ENCODE measurements around the gene REEP1.

The REEP1 gene

DNA sequence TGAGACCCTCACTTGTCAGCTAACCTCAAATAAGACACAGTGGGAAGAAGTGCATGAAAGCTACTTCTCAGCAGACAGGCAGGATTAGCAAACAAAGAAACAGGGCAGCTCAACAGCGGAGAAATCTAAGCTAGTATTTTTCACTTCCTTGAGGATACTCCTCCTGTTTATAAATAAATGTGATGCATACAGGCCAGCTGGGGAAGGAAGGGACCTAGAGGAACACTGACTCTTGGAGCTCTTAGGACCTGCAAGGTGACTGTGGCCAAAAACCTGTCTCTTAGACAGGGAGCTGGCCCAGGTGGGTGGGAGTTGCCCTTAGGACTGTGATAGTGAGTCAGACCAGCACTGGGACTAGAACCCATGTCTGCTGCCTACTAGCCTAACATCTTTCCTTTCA is 4.8 kb downstream of the REEP1 start:
- DNase-seq (ENCODE audit: low spot score): no peak
- TF ChIP-seq, protein P1, sequence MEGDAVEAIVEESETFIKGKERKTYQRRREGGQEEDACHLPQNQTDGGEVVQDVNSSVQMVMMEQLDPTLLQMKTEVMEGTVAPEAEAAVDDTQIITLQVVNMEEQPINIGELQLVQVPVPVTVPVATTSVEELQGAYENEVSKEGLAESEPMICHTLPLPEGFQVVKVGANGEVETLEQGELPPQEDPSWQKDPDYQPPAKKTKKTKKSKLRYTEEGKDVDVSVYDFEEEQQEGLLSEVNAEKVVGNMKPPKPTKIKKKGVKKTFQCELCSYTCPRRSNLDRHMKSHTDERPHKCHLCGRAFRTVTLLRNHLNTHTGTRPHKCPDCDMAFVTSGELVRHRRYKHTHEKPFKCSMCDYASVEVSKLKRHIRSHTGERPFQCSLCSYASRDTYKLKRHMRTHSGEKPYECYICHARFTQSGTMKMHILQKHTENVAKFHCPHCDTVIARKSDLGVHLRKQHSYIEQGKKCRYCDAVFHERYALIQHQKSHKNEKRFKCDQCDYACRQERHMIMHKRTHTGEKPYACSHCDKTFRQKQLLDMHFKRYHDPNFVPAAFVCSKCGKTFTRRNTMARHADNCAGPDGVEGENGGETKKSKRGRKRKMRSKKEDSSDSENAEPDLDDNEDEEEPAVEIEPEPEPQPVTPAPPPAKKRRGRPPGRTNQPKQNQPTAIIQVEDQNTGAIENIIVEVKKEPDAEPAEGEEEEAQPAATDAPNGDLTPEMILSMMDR (IDR thresholded peaks at IDR 0.05; ENCODE audit: extremely low read depth, missing control alignments): no peak

DNA sequence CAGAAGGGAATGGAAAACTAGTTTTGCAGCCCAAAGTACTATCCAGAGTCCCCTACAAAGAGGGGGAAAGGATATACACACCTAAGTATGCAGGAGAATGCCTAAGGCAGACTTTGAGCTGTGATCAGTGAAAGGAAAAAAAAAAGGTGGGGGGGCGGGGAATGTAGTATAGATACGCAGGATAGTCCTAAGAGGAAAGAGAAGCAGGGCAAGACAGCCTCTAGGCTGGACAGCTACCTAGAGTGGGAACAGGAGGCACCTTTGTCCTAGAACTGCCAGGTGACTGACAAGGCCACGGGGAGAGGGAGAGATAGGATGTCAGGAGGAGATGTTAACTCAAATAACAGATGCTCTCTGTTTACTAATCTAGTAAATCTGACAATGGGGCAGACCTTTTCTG is 6.0 kb downstream of the REEP1 start:
- DNase-seq (ENCODE audit: low spot score): no peak
- TF ChIP-seq, protein P1 (IDR thresholded peaks at IDR 0.05; ENCODE audit: extremely low read depth, missing control alignments): no peak

DNA sequence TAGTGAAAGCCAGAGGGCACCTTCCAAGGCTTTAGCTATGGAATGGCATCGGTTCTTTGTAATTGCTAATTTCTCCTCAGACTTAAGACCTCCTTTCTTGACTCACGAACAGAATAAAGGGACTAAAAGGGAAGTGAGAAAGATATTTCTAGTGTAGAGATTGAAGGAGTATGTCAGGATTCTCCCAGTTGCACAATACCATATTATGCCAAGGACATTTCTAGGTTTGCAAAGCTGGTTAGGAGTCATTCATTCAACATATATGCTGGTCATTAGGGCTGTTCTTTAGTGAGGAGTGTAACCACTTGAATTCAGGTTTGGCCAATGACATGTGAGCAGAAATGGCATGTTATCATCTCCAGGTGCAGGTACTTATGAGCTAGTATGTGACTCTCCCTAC is 7.4 kb downstream of the REEP1 start:
- no peak for DNase-seq (ENCODE audit: low spot score)
- TF ChIP-seq, protein P1 (IDR thresholded peaks at IDR 0.05; ENCODE audit: extremely low read depth, missing control alignments): no peak

DNA sequence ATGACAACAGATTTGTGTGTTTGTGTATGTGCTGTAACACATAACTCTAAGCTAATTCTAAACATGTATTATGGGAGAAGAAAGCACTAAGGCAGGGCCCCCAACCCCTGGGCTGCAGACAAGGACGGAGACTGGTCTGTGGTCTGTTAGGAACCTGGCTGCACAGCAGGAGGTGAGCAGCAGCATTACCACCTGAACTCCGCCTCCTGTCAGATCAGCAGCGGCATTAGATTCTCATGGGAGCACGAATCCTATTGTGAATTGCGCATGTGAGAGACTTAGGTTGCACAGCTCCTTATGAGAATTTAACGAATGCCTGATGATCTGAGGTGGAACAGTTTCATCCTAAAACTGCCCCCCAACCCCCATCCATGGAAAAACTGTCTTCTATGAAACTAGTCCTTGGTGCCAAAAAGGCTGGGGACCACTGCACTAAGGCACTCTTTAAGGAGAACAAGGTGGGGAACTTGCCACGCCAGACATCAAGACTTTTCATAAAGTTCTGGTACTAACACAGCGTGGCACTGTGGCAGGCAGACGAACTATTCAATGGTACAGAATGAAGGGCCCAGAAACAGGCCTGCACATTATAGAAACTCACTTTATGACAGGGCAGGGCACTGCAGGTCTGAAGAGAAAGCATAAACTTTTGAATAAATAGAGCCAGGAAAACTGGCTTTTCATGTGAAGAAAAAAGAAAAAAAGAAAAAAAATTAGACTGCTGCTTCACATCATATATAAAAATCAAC is 14.0 kb downstream of the REEP1 start:
- TF ChIP-seq, protein P1 (IDR thresholded peaks at IDR 0.05; ENCODE audit: extremely low read depth, missing control alignments): no peak

DNA sequence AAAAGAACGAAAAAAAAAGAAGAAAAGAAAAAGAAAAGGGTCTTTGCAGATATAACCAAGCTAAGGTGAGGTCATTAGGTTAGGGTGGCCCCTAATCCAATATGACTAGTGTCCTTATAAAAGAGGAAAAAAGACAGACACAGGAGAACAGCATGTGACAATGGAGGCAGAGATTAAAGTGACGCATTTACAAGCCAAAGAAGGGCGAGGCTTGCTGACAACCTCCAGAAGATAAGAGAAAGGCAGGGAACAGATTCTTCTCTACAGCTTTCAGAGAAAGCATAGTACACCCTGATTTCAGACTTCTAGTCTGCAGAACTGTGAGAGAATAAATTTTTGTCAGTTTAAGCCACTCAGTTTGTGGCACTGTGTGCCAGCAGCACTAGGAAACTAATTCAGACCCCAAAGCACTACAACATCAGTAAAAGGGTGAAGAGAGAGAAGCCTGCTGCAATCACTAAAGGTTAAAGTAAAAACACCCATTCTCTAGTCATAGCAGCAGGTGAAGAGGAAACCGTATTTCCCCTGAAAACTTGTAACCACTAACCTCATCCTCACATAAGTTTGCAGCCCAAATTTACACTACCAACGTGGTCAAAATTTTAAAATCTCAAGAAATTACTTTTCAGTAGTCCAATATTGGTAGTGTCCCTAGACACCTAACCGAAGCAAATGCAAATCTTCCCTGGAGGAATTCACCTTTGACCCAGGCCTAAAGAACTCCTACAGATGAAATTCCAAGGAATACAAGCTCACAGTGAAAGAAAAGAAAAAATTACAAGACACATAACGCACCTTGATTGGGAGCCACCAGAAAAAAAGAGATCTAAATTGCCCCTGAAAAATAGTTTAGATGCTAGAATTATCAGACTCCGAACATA is 17.5 kb downstream of the REEP1 start:
- TF ChIP-seq, protein P1 (IDR thresholded peaks at IDR 0.05; ENCODE audit: extremely low read depth, missing control alignments): no peak
- DNase-seq (ENCODE audit: low spot score): no peak

More for the DNA sequence above, 14.0 kb downstream of the REEP1 start:
- no peak for DNase-seq (ENCODE audit: low spot score)

DNA sequence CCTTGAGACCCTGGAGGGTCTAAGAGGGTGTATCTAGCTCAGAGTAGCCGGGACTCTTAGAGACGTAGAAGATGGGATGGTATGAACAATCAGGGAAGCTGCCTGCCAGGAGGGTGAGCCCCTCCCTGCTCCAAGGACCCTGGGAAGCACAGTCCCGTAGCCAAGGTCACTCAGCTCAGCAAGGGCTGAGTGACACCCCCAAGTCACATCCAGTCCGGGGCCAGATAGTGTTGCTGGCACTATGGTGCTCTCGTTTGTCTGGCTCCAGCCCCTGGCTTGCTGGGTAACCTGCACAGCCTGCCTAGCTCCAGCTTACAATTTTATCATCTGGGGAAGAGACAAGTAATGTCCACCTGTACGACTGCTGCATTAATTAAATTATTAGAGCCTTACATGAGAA is 22.3 kb downstream of the REEP1 start:
- TF ChIP-seq, protein P1 (IDR thresholded peaks at IDR 0.05; ENCODE audit: extremely low read depth, missing control alignments): no peak
- DNase-seq (ENCODE audit: low spot score): no peak

DNA sequence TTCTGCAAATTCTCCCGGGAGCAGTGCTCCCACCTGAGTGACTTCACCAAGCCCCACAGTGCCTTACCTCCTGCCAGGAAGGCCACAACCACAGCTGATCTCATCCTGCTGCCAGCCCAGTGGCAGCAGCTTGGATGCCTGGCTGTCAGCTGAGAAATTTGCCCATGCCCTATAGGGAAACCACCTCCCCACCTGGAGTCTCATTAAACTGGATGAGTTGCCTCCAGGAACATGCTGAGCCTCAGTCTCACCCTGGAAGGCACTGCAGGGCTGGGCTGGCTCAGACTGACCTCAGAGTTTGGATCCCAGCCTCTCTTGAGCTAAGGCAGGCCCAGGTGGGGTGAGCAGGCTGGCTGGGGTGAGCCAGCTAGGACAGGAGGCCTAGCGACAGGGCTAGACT is 23.3 kb downstream of the REEP1 start:
- no peak for DNase-seq (ENCODE audit: low spot score)
- TF ChIP-seq, protein P1 (IDR thresholded peaks at IDR 0.05; ENCODE audit: extremely low read depth, missing control alignments): no peak
